HepG2 (cell line): ENCODE data around the gene PODXL2. TPM values are rescaled to one million over a fixed set of nuclear protein-coding genes. Genes with fewer than 3 reads are reported as not detected.

Source experiments
- ARID4A ChIP-seq: sonication (generic); formaldehyde crosslinking; IDR thresholded peaks from 2 replicates; pipeline ENCODE4 v1.5.0; 2020; ENCODE audit warnings: mild to moderate bottlenecking, missing genetic modification reagents, borderline replicate concordance
- CC2D1A ChIP-seq: sonication (generic); formaldehyde crosslinking; IDR thresholded peaks from 2 replicates; pipeline ENCODE4 v1.8.1; 2023; ENCODE audit warnings: mild to moderate bottlenecking, missing genetic modification reagents
- CENPT ChIP-seq: sonication (generic); formaldehyde crosslinking; IDR thresholded peaks from 2 replicates; pipeline ENCODE4 v1.8.0; 2022; ENCODE audit warnings: low read depth, mild to moderate bottlenecking, moderate library complexity, missing genetic modification reagents
- CHD4 ChIP-seq: fragments of 200-600 bp; sonication (generic); IDR thresholded peaks from 2 replicates; pipeline ENCODE4 v1.7.0; 2017; ENCODE audit warnings: mild to moderate bottlenecking, low read length, borderline replicate concordance
- DDIT3 ChIP-seq: sonication (generic); formaldehyde crosslinking; IDR thresholded peaks from 2 replicates; pipeline ENCODE4 v1.4.0; 2020; ENCODE audit warnings: mild to moderate bottlenecking, missing genetic modification reagents
- E2F5 ChIP-seq: sonication (generic); formaldehyde crosslinking; conservative IDR thresholded peaks from 2 replicates; pipeline ENCODE4 v1.4.0; 2020; ENCODE audit warnings: missing genetic modification reagents
- ETV6 ChIP-seq: sonication (generic); formaldehyde crosslinking; conservative IDR thresholded peaks from 2 replicates; pipeline ENCODE4 v1.4.0; 2020; ENCODE audit warnings: missing genetic modification reagents
- GATAD1 ChIP-seq: IDR thresholded peaks from 2 replicates; pipeline ENCODE4 v1.6.1; 2016; ENCODE audit warnings: missing genetic modification reagents, missing compliant biosample characterization
- ISX ChIP-seq: sonication (generic); formaldehyde crosslinking; conservative IDR thresholded peaks from 2 replicates; pipeline ENCODE4 v1.5.0; 2020; ENCODE audit warnings: missing genetic modification reagents
- JDP2 ChIP-seq: sonication (generic); formaldehyde crosslinking; IDR thresholded peaks from 2 replicates; pipeline ENCODE4 v1.8.1; 2022; ENCODE audit warnings: missing genetic modification reagents, borderline replicate concordance
- MEIS1 ChIP-seq: sonication (generic); formaldehyde crosslinking; IDR thresholded peaks from 2 replicates; pipeline ENCODE4 v1.9.0; 2021; ENCODE audit warnings: mild to moderate bottlenecking, missing genetic modification reagents, moderate library complexity, borderline replicate concordance
- MYPOP ChIP-seq: sonication (generic); formaldehyde crosslinking; IDR thresholded peaks from 2 replicates; pipeline ENCODE4 v1.8.1; 2023; ENCODE audit warnings: mild to moderate bottlenecking, moderate library complexity, missing genetic modification reagents
- PPARG ChIP-seq: conservative IDR thresholded peaks from 2 replicates; pipeline ENCODE4 v1.6.1; 2016; ENCODE audit warnings: missing biosample characterization, missing genetic modification reagents
- RAD21 ChIP-seq: fragments of 450-650 bp; formaldehyde crosslinking; IDR thresholded peaks from 2 replicates; pipeline ENCODE4 v1.5.0; 2020; ENCODE audit warnings: mild to moderate bottlenecking
- RARG ChIP-seq: sonication (generic); formaldehyde crosslinking; IDR thresholded peaks from 2 replicates; pipeline ENCODE4 v1.4.0; 2020; ENCODE audit warnings: low read depth, mild to moderate bottlenecking, missing genetic modification reagents
- RBFOX2 ChIP-seq: fragments of 200-400 bp; formaldehyde crosslinking; IDR thresholded peaks from 2 replicates; pipeline ENCODE4 v1.6.1; 2017; ENCODE audit warnings: low read depth, mild to moderate bottlenecking, low read length
- TAF15 ChIP-seq: fragments of 200-400 bp; formaldehyde crosslinking; IDR thresholded peaks from one replicate; pipeline ENCODE4 v1.6.1; 2018; ENCODE audit warnings: mild to moderate bottlenecking, low read depth, low read length; ENCODE audit not compliant: poor library complexity, severe bottlenecking
- TARDBP ChIP-seq: sonication (generic); formaldehyde crosslinking; IDR thresholded peaks from 2 replicates; pipeline ENCODE4 v1.8.0; 2022; ENCODE audit warnings: mild to moderate bottlenecking, missing genetic modification reagents
- ZBTB14 ChIP-seq: sonication (generic); formaldehyde crosslinking; IDR thresholded peaks from 2 replicates; pipeline ENCODE4 v1.4.0; 2020; ENCODE audit warnings: missing genetic modification reagents
- ZNF3 ChIP-seq: IDR thresholded peaks from 2 replicates; pipeline ENCODE4 v1.7.0; 2017; ENCODE audit warnings: inconsistent platforms
- ZNF879 ChIP-seq: sonication (generic); formaldehyde crosslinking; IDR thresholded peaks from 2 replicates; pipeline ENCODE4 v1.8.1; 2023; ENCODE audit warnings: missing genetic modification reagents
- ZSCAN22 ChIP-seq: sonication (generic); formaldehyde crosslinking; IDR thresholded peaks from 2 replicates; pipeline ENCODE4 v1.4.0; 2020; ENCODE audit warnings: mild to moderate bottlenecking, missing genetic modification reagents
- polyA plus RNA-seq, 8 experiments: library from polyadenylated mRNA; depleted of rRNA in 3 of 8; stranded (reverse) in 7 of 8; unstranded in 1 of 8; fragments of >200 nt; fragmentation: Illumina TruSeq in 4 of 8; extraction: Trizol in 4 of 8; gene quantifications; 2 replicates each; pipeline versions ENCODE4 v1.2.1 to v1.2.3, GENCODE V29; 2011 to 2016; ENCODE audit warnings: low read depth in 4 of 8, missing spikeins in 1 of 8, mixed read lengths in 1 of 8; ENCODE audit not compliant: insufficient read depth in 1 of 8
- total RNA-seq, 5 experiments: library from RNA; depleted of rRNA; stranded (reverse); fragments of >200 nt; fragmentation: Illumina TruSeq; extraction: Trizol; gene quantifications; 2 replicates each; pipeline ENCODE4 v1.2.3, GENCODE V29; 2016; ENCODE audit warnings: low read depth in 1 of 5

Gene PODXL2
- total and polyA plus RNA-seq, 2 of the 13 experiments (the other 11 are each of a cell fraction or from before 2014, with no cell fraction given): 20.4 to 25.1 TPM

GRCh38 chr3:127589600-127590281, 39.2 kb upstream of the PODXL2 start (continued):
- no peak for TF ChIP-seq DDIT3 (CRISPR knock-in tag)
- no peak for TF ChIP-seq ETV6 (CRISPR knock-in tag)
- no peak; the same call in 1 of the 2 replicates for TF ChIP-seq RBFOX2
- TF ChIP-seq ZBTB14: no peak
- no peak for TF ChIP-seq CENPT (CRISPR knock-in tag)
- no peak for TF ChIP-seq GATAD1 (CRISPR knock-in tag)
- TF ChIP-seq E2F5 (CRISPR knock-in tag): no peak
- TF ChIP-seq ZNF879 (CRISPR knock-in tag): no peak
- TF ChIP-seq RARG: no peak
- TF ChIP-seq ZNF3 (CRISPR knock-in tag): no peak
- no peak for TF ChIP-seq JDP2 (CRISPR knock-in tag)
- no peak for TF ChIP-seq CC2D1A (CRISPR knock-in tag)
- no peak for TF ChIP-seq MYPOP
- TF ChIP-seq ARID4A: no peak
- peak; percentile 10; the same call in 1 of the 2 replicates for TF ChIP-seq RAD21 (CRISPR knock-in tag)
- no peak for TF ChIP-seq TARDBP (CRISPR knock-in tag)
- TF ChIP-seq ISX (CRISPR knock-in tag): no peak
- TF ChIP-seq CHD4: no peak
- no peak for TF ChIP-seq MEIS1 (CRISPR knock-in tag)
- no peak for TF ChIP-seq PPARG (CRISPR knock-in tag)
- no peak for TF ChIP-seq TAF15
- peak; percentile 4; the same call in 1 of the 2 replicates for TF ChIP-seq ZSCAN22 (CRISPR knock-in tag)
